Lung (tissue), 12 donors: ENCODE data around the gene B3GAT3. TPM values are rescaled to one million over a fixed set of nuclear protein-coding genes. Genes with fewer than 3 reads are reported as not detected.

Source experiments
- ATAC-seq: fragments of 200-7000 bp; cut with Tn5 transposase; one replicate; pipeline ENCODE4 v1.9.1; 2020; ENCODE audit warnings: moderate number of reproducible peaks; ENCODE audit not compliant: insufficient read depth, low FRiP score
- DNase-seq, 3 donors: peaks; one replicate each; pipeline ENCODE4 v3.0.0-alpha.2; 2013 to 2017
- H3K27ac ChIP-seq, 2 donors: one replicate each; pipeline ENCODE4 v1.5.1; 2013; ENCODE audit warnings: mild to moderate bottlenecking in 2 of 2, moderate library complexity in 2 of 2, control low read depth in 1 of 2, inconsistent platforms in 1 of 2, low read depth in 1 of 2, low read length in 1 of 2
- H3K27me3 ChIP-seq, 3 donors: one replicate each; pipeline ENCODE4 v1.5.1; 2013; ENCODE audit warnings: low read length in 2 of 3; ENCODE audit not compliant: control insufficient read depth in 3 of 3, insufficient read depth in 3 of 3
- H3K36me3 ChIP-seq, 4 donors: one replicate each; pipeline ENCODE4 v1.5.1; 2013; ENCODE audit warnings: low read length in 4 of 4, mild to moderate bottlenecking in 1 of 4, moderate library complexity in 1 of 4; ENCODE audit not compliant: control insufficient read depth in 4 of 4, insufficient read depth in 4 of 4
- H3K4me1 ChIP-seq, 5 donors: one replicate each; pipeline ENCODE4 v1.5.1; 2013; ENCODE audit warnings: low read length in 5 of 5, mild to moderate bottlenecking in 2 of 5, moderate library complexity in 1 of 5; ENCODE audit not compliant: control insufficient read depth in 5 of 5, insufficient read depth in 5 of 5
- H3K4me3 ChIP-seq: one replicate; pipeline ENCODE4 v1.5.1; 2013; ENCODE audit warnings: mild to moderate bottlenecking, control low read depth, moderate library complexity
- H3K9ac ChIP-seq, 2 donors: one replicate each; pipeline ENCODE4 v1.5.1; 2013; ENCODE audit warnings: low read length in 2 of 2, control low read depth in 1 of 2; ENCODE audit not compliant: insufficient read depth in 1 of 2
- H3K9me3 ChIP-seq, 4 donors: one replicate each; pipeline ENCODE4 v1.5.1; 2013; ENCODE audit warnings: low read length in 3 of 4, mild to moderate bottlenecking in 1 of 4, moderate library complexity in 1 of 4; ENCODE audit not compliant: control insufficient read depth in 4 of 4, insufficient read depth in 3 of 4
- CTCF ChIP-seq: IDR thresholded peaks from 2 replicates; pipeline ENCODE4 v1.5.1; 2012; ENCODE audit warnings: mild to moderate bottlenecking; ENCODE audit errors: control extremely low read depth, extremely low read depth
- WGBS, 2 donors: extraction: QIAGEN DNeasy Blood & Tissue Kit; methylation state at CpG; one replicate each; pipeline ENCODE4 v1.1.7; 2013; 5-methylcytosine and 5-hydroxymethylcytosine counted together
- polyA plus RNA-seq, 2 donors: library from polyadenylated mRNA; stranded (reverse); fragments of 200-250 nt; gene quantifications; one replicate each; pipeline ENCODE4 v1.2.1, GENCODE V29; 2013
- total RNA-seq, 2 donors: library from RNA; depleted of rRNA in 1 of 2; stranded (reverse); fragments of >200 nt in 1 of 2; gene quantifications; one replicate each; pipeline ENCODE4 v1.2.1, GENCODE V29; 2014 to 2021
- donor health status: control.
- donor health status: control.
- donor health status: Bipolar disorder and iron deficiency.
- donor health status: healthy.
- donor health status: DM: yes; HTN: yes; CAD: no.

The B3GAT3 gene
- total and polyA plus RNA-seq, 4 donors = 14.6 to 58.0 (median 49.5) TPM

GRCh38 chr11:62667460-62667859 lies 45.7 kb upstream of the B3GAT3 start:
- H3K27ac ChIP-seq = no peak overlapping the region
- 89 to 91% methylated on average over 2 of the region's 2 CpGs for WGBS, 2 donors
- no peak overlapping the region for H3K9ac ChIP-seq
- H3K9me3 ChIP-seq = no peaks in the 10 kb centered on the region
- TF ChIP-seq CTCF = no peak
- no peaks in the 10 kb centered on the region for H3K27me3 ChIP-seq
- no peak overlapping the region for H3K4me3 ChIP-seq
- peaks cover 13 to 21% (median 15%) of the 10 kb centered on the region in 5 donors for H3K4me1 ChIP-seq
- DNase-seq (no peak), ATAC-seq (no peak)
- peaks cover 3 to 18% (median 16%) of the 10 kb centered on the region in 4 donors for H3K36me3 ChIP-seq

GRCh38 chr11:62666259-62666926 lies 44.6 kb upstream of the B3GAT3 start:
- H3K4me1 ChIP-seq = peaks cover 12 to 21% (median 15%) of the 10 kb centered on the region in 5 donors
- H3K27ac ChIP-seq = peak overlapping the region; percentile 79 to 86
- DNase-seq (no peak), ATAC-seq (no peak)
- no peaks in the 10 kb centered on the region for H3K27me3 ChIP-seq
- WGBS, 2 donors = 58 to 73% methylated on average over 16 of the region's 16 CpGs
- H3K36me3 ChIP-seq = peaks cover 7 to 21% (median 18%) of the 10 kb centered on the region in 4 donors
- H3K9me3 ChIP-seq = no peaks in the 10 kb centered on the region
- H3K4me3 ChIP-seq = peak overlapping the region; percentile 79
- peak overlapping the region; percentile 48 to 82 for H3K9ac ChIP-seq
- TF ChIP-seq CTCF = no peak

- peaks cover 7 to 21% (median 18%) of the 10 kb centered on the region in 4 donors for H3K36me3 ChIP-seq
- ATAC-seq = peak; percentile 29
- TF ChIP-seq CTCF = no peak
- 5 to 7% methylated on average over 39 of the region's 39 CpGs for WGBS, 2 donors
- DNase-seq = peak; percentile 71 to 87 (median 79)
- H3K9ac ChIP-seq = peak overlapping the region; percentile 48 to 82
- H3K27me3 ChIP-seq = no peaks in the 10 kb centered on the region
- H3K9me3 ChIP-seq = no peaks in the 10 kb centered on the region
- peaks cover 12 to 19% (median 14%) of the 10 kb centered on the region in 5 donors for H3K4me1 ChIP-seq
- peak overlapping the region; percentile 79 to 86 for H3K27ac ChIP-seq
- H3K4me3 ChIP-seq = peak overlapping the region; percentile 79
Observed at GRCh38 chr11:62665599-62666258, 43.9 kb upstream of the B3GAT3 start.
